Lower leg skin (tissue), 3 donors: ENCODE measurements around the gene TAS1R2.

Experiments
- CTCF ChIP-seq, 3 donors: fragments of 450-650 bp; IDR thresholded peaks; one replicate each; pipeline ENCODE4 v1.5.1; 2016; ENCODE audit warnings: antibody characterized with exemption in 3 of 3, mild to moderate bottlenecking in 3 of 3, moderate library complexity in 2 of 3
- POLR2A ChIP-seq, 2 donors: fragments of 450-650 bp; IDR thresholded peaks; one replicate each; pipeline ENCODE4 v1.6.1; 2016 to 2017; ENCODE audit warnings: antibody characterized with exemption in 2 of 2, mild to moderate bottlenecking in 1 of 2, moderate library complexity in 1 of 2

GRCh38 chr1:18874600-18874999 lies 15.1 kb upstream of the TAS1R2 start:
- no peak for TF ChIP-seq CTCF (IDR thresholded peaks at IDR 0.05)
- no peak for TF ChIP-seq POLR2A (IDR thresholded peaks at IDR 0.05)
